SK-N-SH treated with all-trans-retinoic acid at 6 μM for 48 hours (cell line): ENCODE measurements around the gene CD59.

Experiments
- ATAC-seq: fragments of 200-7000 bp; cut with Tn5 transposase; 3 replicates; pipeline ENCODE4 v1.9.1; 2020; ENCODE audit warnings: mild to moderate bottlenecking, moderate library complexity
- ARNTL ChIP-seq: fragments of 450-650 bp; formaldehyde crosslinking; IDR thresholded peaks from 2 replicates; pipeline ENCODE4 v1.5.0; 2020; ENCODE audit warnings: low read depth, mild to moderate bottlenecking, moderate library complexity, borderline replicate concordance
- BACH2 ChIP-seq: fragments of 250-450 bp; sonication (Bioruptor Pico); IDR thresholded peaks from 2 replicates; pipeline ENCODE4 v1.9.0; 2021; ENCODE audit warnings: mild to moderate bottlenecking, borderline replicate concordance
- CSDC2 ChIP-seq: fragments of 250-450 bp; sonication (Bioruptor Pico); IDR thresholded peaks from 2 replicates; pipeline ENCODE4 v1.5.0; 2020; ENCODE audit warnings: mild to moderate bottlenecking, moderate library complexity
- ESRRG ChIP-seq: fragments of 250-450 bp; sonication (Bioruptor Pico); IDR thresholded peaks from 2 replicates; pipeline ENCODE4 v1.6.1; 2021; ENCODE audit warnings: mild to moderate bottlenecking
- GLIS3 ChIP-seq: fragments of 250-450 bp; sonication (Bioruptor Pico); IDR thresholded peaks from 2 replicates; pipeline ENCODE4 v1.5.0; 2020; ENCODE audit warnings: mild to moderate bottlenecking, moderate library complexity
- ISL1 ChIP-seq: fragments of 250-450 bp; sonication (Bioruptor Pico); IDR thresholded peaks from 2 replicates; pipeline ENCODE4 v2.1.2; 2022; ENCODE audit warnings: mild to moderate bottlenecking, moderate library complexity
- OSR1 ChIP-seq: fragments of 250-450 bp; sonication (Bioruptor Pico); IDR thresholded peaks from 2 replicates; pipeline ENCODE4 v1.8.0; 2022; ENCODE audit warnings: moderate library complexity, mild to moderate bottlenecking, inconsistent platforms
- PPARA ChIP-seq: fragments of 250-450 bp; sonication (Bioruptor Pico); IDR thresholded peaks from 2 replicates; pipeline ENCODE4 v1.5.0; 2020; ENCODE audit warnings: mild to moderate bottlenecking, borderline replicate concordance
- RARB ChIP-seq: fragments of 250-450 bp; sonication (Bioruptor Pico); IDR thresholded peaks from 2 replicates; pipeline ENCODE4 v1.8.0; 2021; ENCODE audit warnings: mild to moderate bottlenecking, moderate library complexity
- SNAI2 ChIP-seq: fragments of 250-450 bp; sonication (Bioruptor Pico); IDR thresholded peaks from 2 replicates; pipeline ENCODE4 v1.5.0; 2020; ENCODE audit warnings: mild to moderate bottlenecking, moderate library complexity
- TCF4 ChIP-seq: fragments of 250-450 bp; sonication (Bioruptor Pico); IDR thresholded peaks from 2 replicates; pipeline ENCODE4 v1.8.0; 2021; ENCODE audit warnings: mild to moderate bottlenecking, moderate library complexity, borderline replicate concordance
- TOX ChIP-seq: fragments of 250-450 bp; sonication (Bioruptor Pico); IDR thresholded peaks from 2 replicates; pipeline ENCODE4 v1.8.0; 2021; ENCODE audit warnings: mild to moderate bottlenecking, moderate library complexity, borderline replicate concordance
- ZC3H10 ChIP-seq: fragments of 250-450 bp; sonication (Bioruptor Pico); IDR thresholded peaks from 2 replicates; pipeline ENCODE4 v1.5.1; 2021; ENCODE audit warnings: mild to moderate bottlenecking, moderate library complexity
- ZFP3 ChIP-seq: fragments of 250-450 bp; sonication (Bioruptor Pico); IDR thresholded peaks from 2 replicates; pipeline ENCODE4 v1.5.0; 2020; ENCODE audit warnings: mild to moderate bottlenecking, moderate library complexity
- ZFP30 ChIP-seq: fragments of 450-650 bp; formaldehyde crosslinking; IDR thresholded peaks from 2 replicates; pipeline ENCODE4 v1.5.0; 2022; ENCODE audit warnings: mild to moderate bottlenecking, moderate library complexity
- ZNF565 ChIP-seq: fragments of 450-650 bp; formaldehyde crosslinking; conservative IDR thresholded peaks from 2 replicates; pipeline ENCODE4 v1.5.0; 2020; ENCODE audit warnings: low read depth, mild to moderate bottlenecking, moderate library complexity
- ZNF70 ChIP-seq: fragments of 450-650 bp; formaldehyde crosslinking; IDR thresholded peaks from 2 replicates; pipeline ENCODE4 v1.5.0; 2020; ENCODE audit warnings: mild to moderate bottlenecking, moderate library complexity
- ZNF8 ChIP-seq: fragments of 450-650 bp; formaldehyde crosslinking; IDR thresholded peaks from 2 replicates; pipeline ENCODE4 v1.5.0; 2020; ENCODE audit warnings: mild to moderate bottlenecking, moderate library complexity
- TF ChIP-seq, protein P1 (sequence below): fragments of 250-450 bp; sonication (Bioruptor Pico); IDR thresholded peaks from 2 replicates; pipeline ENCODE4 v1.5.0; 2020; ENCODE audit warnings: mild to moderate bottlenecking, moderate library complexity
- TF ChIP-seq, protein P2 (sequence below): fragments of 250-450 bp; sonication (Bioruptor Pico); IDR thresholded peaks from 2 replicates; pipeline ENCODE4 v1.8.0; 2021; ENCODE audit warnings: low read depth, mild to moderate bottlenecking, moderate library complexity, borderline replicate concordance
- TF ChIP-seq, protein P3 (sequence below): fragments of 250-450 bp; sonication (Bioruptor Pico); IDR thresholded peaks from 2 replicates; pipeline ENCODE4 v1.5.1; 2021; ENCODE audit warnings: mild to moderate bottlenecking, moderate library complexity
- TF ChIP-seq, protein P4 (sequence below): fragments of 250-450 bp; sonication (Bioruptor Pico); IDR thresholded peaks from 2 replicates; pipeline ENCODE4 v1.5.1; 2020; ENCODE audit warnings: low read depth, mild to moderate bottlenecking, moderate library complexity
- TF ChIP-seq, protein P5 (sequence below): fragments of 250-450 bp; sonication (Bioruptor Pico); IDR thresholded peaks from 2 replicates; pipeline ENCODE4 v1.8.0; 2020; ENCODE audit warnings: mild to moderate bottlenecking, moderate library complexity, borderline replicate concordance

CD59 gene

DNA sequence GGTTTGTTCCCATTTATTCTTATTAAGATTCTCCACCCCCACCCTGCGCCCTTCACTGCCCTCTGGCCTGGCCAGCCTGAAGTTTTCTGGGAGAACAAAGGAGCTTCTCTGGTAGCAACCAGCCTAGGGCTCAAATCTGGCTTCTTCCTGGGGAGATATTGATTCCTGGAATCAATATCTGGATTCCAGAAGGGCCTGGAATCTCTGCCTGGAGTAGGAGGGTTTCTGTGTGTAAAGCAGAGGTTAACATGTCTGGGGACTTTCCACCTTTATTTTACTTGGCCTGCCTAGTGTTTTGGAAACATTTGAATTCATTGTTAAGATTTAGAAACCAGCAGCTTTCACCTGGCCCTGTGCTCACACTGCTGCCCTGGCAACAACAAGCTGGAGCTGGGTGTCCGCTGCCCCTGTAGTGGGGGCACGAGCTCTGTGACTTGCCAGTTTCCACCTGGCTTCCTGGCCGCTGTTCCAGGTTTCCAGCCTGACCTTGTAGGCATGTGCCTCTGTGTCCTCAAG, 41.1 kb downstream of the CD59 start:
- no peak for TF ChIP-seq ZNF70 (CRISPR knock-in tag)
- TF ChIP-seq OSR1 (CRISPR knock-in tag) = no peak
- no peak for ATAC-seq

DNA sequence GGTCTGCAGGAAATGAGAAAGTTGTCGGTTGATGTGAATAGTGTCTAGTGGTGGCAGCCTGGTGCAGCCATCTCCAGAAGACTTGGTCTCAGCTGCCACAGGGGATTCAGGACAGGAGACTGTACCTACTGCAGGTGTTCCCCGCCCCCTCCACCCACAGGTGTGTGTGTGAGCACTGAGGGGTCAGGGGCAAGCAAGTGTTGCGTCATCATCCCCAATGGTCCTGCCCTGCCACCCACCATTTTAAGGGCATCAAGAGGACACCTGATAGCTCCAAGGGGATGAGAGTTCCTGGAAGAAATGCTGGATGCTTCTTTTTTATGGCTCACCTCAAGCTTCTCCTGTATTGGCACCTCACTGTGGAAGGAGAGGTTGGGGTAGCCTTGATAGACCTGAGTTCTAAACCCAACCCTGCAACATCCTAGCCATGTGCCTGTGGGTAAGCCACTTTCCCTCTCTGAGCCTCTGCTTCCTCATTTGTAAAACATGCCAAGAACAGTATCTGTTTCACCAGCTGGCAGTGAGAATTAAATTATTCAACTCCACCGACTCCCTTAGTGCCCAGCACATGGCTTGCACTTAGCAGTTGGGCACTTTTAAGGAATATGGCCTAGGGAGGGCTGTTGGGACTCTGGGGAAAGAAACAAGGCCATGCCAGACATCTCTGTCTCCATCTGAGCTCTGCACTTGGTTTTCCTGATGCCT, 41.7 kb downstream of the CD59 start:
- TF ChIP-seq TCF4 (CRISPR knock-in tag) (0 out of 2 replicates have a peak, but pooled peaks have one; percentile 13), RARB (CRISPR knock-in tag) (no peak)
- TF ChIP-seq, protein P1, sequence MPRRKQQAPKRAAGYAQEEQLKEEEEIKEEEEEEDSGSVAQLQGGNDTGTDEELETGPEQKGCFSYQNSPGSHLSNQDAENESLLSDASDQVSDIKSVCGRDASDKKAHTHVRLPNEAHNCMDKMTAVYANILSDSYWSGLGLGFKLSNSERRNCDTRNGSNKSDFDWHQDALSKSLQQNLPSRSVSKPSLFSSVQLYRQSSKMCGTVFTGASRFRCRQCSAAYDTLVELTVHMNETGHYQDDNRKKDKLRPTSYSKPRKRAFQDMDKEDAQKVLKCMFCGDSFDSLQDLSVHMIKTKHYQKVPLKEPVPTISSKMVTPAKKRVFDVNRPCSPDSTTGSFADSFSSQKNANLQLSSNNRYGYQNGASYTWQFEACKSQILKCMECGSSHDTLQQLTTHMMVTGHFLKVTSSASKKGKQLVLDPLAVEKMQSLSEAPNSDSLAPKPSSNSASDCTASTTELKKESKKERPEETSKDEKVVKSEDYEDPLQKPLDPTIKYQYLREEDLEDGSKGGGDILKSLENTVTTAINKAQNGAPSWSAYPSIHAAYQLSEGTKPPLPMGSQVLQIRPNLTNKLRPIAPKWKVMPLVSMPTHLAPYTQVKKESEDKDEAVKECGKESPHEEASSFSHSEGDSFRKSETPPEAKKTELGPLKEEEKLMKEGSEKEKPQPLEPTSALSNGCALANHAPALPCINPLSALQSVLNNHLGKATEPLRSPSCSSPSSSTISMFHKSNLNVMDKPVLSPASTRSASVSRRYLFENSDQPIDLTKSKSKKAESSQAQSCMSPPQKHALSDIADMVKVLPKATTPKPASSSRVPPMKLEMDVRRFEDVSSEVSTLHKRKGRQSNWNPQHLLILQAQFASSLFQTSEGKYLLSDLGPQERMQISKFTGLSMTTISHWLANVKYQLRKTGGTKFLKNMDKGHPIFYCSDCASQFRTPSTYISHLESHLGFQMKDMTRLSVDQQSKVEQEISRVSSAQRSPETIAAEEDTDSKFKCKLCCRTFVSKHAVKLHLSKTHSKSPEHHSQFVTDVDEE = no peak
- ATAC-seq = no peak

DNA sequence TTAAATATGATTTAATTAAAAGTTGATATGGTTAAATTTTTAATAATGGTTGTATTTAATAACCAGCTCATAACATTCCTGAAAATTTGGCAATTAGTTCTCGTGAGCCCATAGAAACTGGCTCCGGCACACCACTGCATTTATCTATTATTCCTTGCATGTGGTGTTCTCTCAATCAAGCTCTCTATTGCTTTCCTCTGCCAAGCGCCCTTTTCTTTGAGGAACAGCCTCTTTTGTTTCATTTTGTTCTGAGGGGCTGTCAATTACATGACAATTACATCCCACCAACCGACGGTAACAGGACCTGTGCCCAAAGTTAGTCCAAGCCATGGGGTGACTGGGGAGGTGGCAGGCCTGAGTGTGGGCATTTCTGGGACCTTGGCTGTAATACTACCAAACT, 43.7 kb downstream of the CD59 start:
- TF ChIP-seq PPARA (CRISPR knock-in tag) (no peak), ISL1 (0 out of 2 replicates have a peak, but pooled peaks have one; percentile 5)
- TF ChIP-seq, all 23 proteins: peak for 1
- ATAC-seq = no peak

DNA sequence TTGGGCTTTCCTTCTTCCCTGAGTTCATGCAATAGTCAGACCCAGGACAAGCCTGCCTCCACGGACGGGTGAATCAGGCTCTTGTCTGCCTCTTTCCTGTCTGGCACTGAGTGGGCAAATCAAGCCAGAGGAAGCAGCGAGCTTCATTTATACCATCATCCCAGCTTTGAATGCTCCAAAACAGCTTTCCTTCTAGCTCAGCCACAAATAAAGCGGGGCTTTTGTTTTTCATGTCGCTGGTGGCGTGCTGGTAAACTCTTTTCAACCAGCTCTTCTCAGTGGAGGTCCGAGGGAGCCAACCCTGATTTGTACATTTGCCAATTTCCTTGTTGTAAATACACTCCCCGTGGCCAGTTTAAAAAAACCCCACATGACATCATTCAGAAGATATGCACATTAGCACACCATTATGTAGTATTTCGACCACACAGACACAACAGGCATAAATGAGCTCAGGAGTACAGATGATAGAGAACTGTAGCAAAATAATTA, 44.2 kb downstream of the CD59 start:
- 0 out of 2 replicates have a peak, but pooled peaks have one; percentile 18 for TF ChIP-seq TOX (CRISPR knock-in tag)
- no peak for TF ChIP-seq ZC3H10 (CRISPR knock-in tag)
- TF ChIP-seq TCF4 (CRISPR knock-in tag) = no peak
- no peak for TF ChIP-seq OSR1 (CRISPR knock-in tag)
- TF ChIP-seq RARB (CRISPR knock-in tag) = no peak
- TF ChIP-seq SNAI2 (CRISPR knock-in tag) = 0 out of 2 replicates have a peak, but pooled peaks have one; percentile 42
- TF ChIP-seq ESRRG (CRISPR knock-in tag) = no peak
- TF ChIP-seq, protein P2, sequence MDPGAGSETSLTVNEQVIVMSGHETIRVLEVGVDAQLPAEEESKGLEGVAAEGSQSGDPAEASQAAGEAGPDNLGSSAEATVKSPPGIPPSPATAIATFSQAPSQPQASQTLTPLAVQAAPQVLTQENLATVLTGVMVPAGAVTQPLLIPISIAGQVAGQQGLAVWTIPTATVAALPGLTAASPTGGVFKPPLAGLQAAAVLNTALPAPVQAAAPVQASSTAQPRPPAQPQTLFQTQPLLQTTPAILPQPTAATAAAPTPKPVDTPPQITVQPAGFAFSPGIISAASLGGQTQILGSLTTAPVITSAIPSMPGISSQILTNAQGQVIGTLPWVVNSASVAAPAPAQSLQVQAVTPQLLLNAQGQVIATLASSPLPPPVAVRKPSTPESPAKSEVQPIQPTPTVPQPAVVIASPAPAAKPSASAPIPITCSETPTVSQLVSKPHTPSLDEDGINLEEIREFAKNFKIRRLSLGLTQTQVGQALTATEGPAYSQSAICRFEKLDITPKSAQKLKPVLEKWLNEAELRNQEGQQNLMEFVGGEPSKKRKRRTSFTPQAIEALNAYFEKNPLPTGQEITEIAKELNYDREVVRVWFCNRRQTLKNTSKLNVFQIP (CRISPR knock-in tag) = no peak
- TF ChIP-seq ZNF70 (CRISPR knock-in tag) = no peak
- no peak for TF ChIP-seq ZFP3
- peak; percentile 80 for TF ChIP-seq ISL1
- TF ChIP-seq GLIS3 = no peak
- no peak for TF ChIP-seq PPARA (CRISPR knock-in tag)
- TF ChIP-seq, protein P1 = no peak
- TF ChIP-seq ZFP30 (CRISPR knock-in tag) = no peak
- TF ChIP-seq, protein P3, sequence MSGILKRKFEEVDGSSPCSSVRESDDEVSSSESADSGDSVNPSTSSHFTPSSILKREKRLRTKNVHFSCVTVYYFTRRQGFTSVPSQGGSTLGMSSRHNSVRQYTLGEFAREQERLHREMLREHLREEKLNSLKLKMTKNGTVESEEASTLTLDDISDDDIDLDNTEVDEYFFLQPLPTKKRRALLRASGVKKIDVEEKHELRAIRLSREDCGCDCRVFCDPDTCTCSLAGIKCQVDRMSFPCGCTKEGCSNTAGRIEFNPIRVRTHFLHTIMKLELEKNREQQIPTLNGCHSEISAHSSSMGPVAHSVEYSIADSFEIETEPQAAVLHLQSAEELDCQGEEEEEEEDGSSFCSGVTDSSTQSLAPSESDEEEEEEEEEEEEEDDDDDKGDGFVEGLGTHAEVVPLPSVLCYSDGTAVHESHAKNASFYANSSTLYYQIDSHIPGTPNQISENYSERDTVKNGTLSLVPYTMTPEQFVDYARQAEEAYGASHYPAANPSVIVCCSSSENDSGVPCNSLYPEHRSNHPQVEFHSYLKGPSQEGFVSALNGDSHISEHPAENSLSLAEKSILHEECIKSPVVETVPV (CRISPR knock-in tag) = no peak
- no peak for TF ChIP-seq ARNTL
- TF ChIP-seq, protein P4, sequence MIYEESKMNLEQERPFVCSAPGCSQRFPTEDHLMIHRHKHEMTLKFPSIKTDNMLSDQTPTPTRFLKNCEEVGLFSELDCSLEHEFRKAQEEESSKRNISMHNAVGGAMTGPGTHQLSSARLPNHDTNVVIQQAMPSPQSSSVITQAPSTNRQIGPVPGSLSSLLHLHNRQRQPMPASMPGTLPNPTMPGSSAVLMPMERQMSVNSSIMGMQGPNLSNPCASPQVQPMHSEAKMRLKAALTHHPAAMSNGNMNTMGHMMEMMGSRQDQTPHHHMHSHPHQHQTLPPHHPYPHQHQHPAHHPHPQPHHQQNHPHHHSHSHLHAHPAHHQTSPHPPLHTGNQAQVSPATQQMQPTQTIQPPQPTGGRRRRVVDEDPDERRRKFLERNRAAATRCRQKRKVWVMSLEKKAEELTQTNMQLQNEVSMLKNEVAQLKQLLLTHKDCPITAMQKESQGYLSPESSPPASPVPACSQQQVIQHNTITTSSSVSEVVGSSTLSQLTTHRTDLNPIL (CRISPR knock-in tag) = peak; percentile 80
- no peak for TF ChIP-seq BACH2 (CRISPR knock-in tag)
- TF ChIP-seq, protein P5, sequence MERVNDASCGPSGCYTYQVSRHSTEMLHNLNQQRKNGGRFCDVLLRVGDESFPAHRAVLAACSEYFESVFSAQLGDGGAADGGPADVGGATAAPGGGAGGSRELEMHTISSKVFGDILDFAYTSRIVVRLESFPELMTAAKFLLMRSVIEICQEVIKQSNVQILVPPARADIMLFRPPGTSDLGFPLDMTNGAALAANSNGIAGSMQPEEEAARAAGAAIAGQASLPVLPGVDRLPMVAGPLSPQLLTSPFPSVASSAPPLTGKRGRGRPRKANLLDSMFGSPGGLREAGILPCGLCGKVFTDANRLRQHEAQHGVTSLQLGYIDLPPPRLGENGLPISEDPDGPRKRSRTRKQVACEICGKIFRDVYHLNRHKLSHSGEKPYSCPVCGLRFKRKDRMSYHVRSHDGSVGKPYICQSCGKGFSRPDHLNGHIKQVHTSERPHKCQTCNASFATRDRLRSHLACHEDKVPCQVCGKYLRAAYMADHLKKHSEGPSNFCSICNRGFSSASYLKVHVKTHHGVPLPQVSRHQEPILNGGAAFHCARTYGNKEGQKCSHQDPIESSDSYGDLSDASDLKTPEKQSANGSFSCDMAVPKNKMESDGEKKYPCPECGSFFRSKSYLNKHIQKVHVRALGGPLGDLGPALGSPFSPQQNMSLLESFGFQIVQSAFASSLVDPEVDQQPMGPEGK = no peak
- no peak for TF ChIP-seq ZNF8 (CRISPR knock-in tag)
- TF ChIP-seq CSDC2 (CRISPR knock-in tag) = 0 out of 2 replicates have a peak, but pooled peaks have one; percentile 5
- no peak for TF ChIP-seq ZNF565 (CRISPR knock-in tag)
- ATAC-seq = peak; percentile 71
